A549 (cell line): ENCODE results near the gene LTBP3. TPM values are rescaled to one million over a fixed set of nuclear protein-coding genes. Genes with fewer than 3 reads are reported as not detected.

ENCODE experiments used
- ATAC-seq, 2 experiments: fragments of 200-7000 bp in 1 of 2; fragments of >200 bp in 1 of 2; cut with Nextera tagmentation in 1 of 2; cut with Tn5 transposase in 1 of 2; 3 replicates each; pipeline versions ENCODE4 v1.8.0 to v1.9.1; 2018 to 2020; ENCODE audit warnings: mild to moderate bottlenecking in 1 of 2, moderate library complexity in 1 of 2
- CTCF ChIA-PET: fragments of 300-600 bp; sonication (Branson Sonifier 250); formaldehyde crosslinking; extraction: SDS; loops from one replicate; lab custom pipeline; 2021; ENCODE audit warnings: antibody characterized with exemption, inconsistent platforms; lab: Yijun Ruan, JAX
- POLR2A ChIA-PET: fragments of 350-600 bp; formaldehyde crosslinking; extraction: SDS; loops from one replicate; lab custom pipeline; 2021; ENCODE audit warnings: antibody characterized with exemption, inconsistent platforms; lab: Yijun Ruan, JAX
- DNase-seq, 2 experiments: peaks; one replicate each; pipeline versions ENCODE4 v3.0.0 to v3.0.0-alpha.2; 2011 to 2016; ENCODE audit warnings: low read depth in 1 of 2, low spot score in 1 of 2
- FAIRE-seq: peaks from 2 replicates; lab custom pipeline; 2011; peaks lifted over from hg19 to GRCh38; lab: Jason Lieb, UNC
- H3K27ac ChIP-seq, 2 experiments: fragments of >200 bp; sonication (Bioruptor Twin); formaldehyde crosslinking; 3 replicates each; pipeline ENCODE4 v1.5.1; 2016 to 2017
- H3K4me1 ChIP-seq: fragments of >200 bp; sonication (Bioruptor Twin); formaldehyde crosslinking; 3 replicates; pipeline ENCODE4 v1.6.1; 2016
- H3K4me2 ChIP-seq: fragments of >200 bp; sonication (Bioruptor Twin); formaldehyde crosslinking; 3 replicates; pipeline ENCODE4 v1.6.1; 2016
- H3K4me3 ChIP-seq: fragments of >200 bp; sonication (Bioruptor Twin); formaldehyde crosslinking; 3 replicates; pipeline ENCODE4 v1.5.1; 2016
- H3K9me3 ChIP-seq: fragments of >200 bp; sonication (Bioruptor Twin); formaldehyde crosslinking; 3 replicates; pipeline ENCODE4 v1.6.1; 2016
- BHLHE40 ChIP-seq: IDR thresholded peaks from 2 replicates; pipeline ENCODE4 v1.6.1; 2012; ENCODE audit warnings: low read depth, low read length, inconsistent platforms
- CBX8 ChIP-seq: fragments of 200-600 bp; sonication (generic); IDR thresholded peaks from 2 replicates; pipeline ENCODE4 v1.6.1; 2016
- CEBPB ChIP-seq, 2 experiments: fragments of >200 bp in 1 of 2; sonication (Bioruptor Twin) in 1 of 2; formaldehyde crosslinking in 1 of 2; IDR thresholded peaks; 2 replicates each; pipeline ENCODE4 v1.6.1; 2012 to 2016
- EHF ChIP-seq: fragments of 250-450 bp; sonication (Bioruptor Pico); IDR thresholded peaks from 2 replicates; pipeline ENCODE4 v1.5.0; 2020; ENCODE audit warnings: mild to moderate bottlenecking
- FOXS1 ChIP-seq: fragments of 250-450 bp; sonication (Bioruptor Pico); IDR thresholded peaks from 2 replicates; pipeline ENCODE4 v1.5.0; 2020; ENCODE audit warnings: mild to moderate bottlenecking, moderate library complexity
- GATA3 ChIP-seq: IDR thresholded peaks from 2 replicates; pipeline ENCODE4 v1.6.1; 2012; ENCODE audit warnings: borderline replicate concordance
- HDAC2 ChIP-seq: fragments of 200-600 bp; sonication (generic); IDR thresholded peaks from 2 replicates; pipeline ENCODE4 v1.6.1; 2016
- HOXB5 ChIP-seq: fragments of 250-450 bp; sonication (Bioruptor Pico); IDR thresholded peaks from 2 replicates; pipeline ENCODE4 v1.5.0; 2020; ENCODE audit warnings: mild to moderate bottlenecking, moderate library complexity
- MAFK ChIP-seq: fragments of 450-650 bp; IDR thresholded peaks from 2 replicates; pipeline ENCODE4 v1.6.1; 2014; ENCODE audit not compliant: partially characterized antibody
- MYC ChIP-seq: IDR thresholded peaks from 2 replicates; pipeline ENCODE4 v1.6.1; 2012; ENCODE audit warnings: mild to moderate bottlenecking, inconsistent platforms, low read length, improper control_type of control experiment, borderline replicate concordance
- RCOR1 ChIP-seq: fragments of 150-350 bp; IDR thresholded peaks from 2 replicates; pipeline ENCODE4 v1.6.1; 2014; ENCODE audit warnings: antibody characterized with exemption, low read length, low read depth
- TFCP2L1 ChIP-seq: fragments of 250-450 bp; sonication (Bioruptor Pico); IDR thresholded peaks from 2 replicates; pipeline ENCODE4 v1.5.0; 2021; ENCODE audit warnings: mild to moderate bottlenecking
- ZFP36 ChIP-seq: fragments of 450-650 bp; IDR thresholded peaks from 2 replicates; pipeline ENCODE4 v1.6.1; 2014; ENCODE audit warnings: borderline replicate concordance; ENCODE audit not compliant: partially characterized antibody
- WGBS: methylation state at CpG from one replicate; pipeline ENCODE4 v1.1.6; 2017; ENCODE audit errors: missing lambda C conversion rate; 5-methylcytosine and 5-hydroxymethylcytosine counted together
- polyA plus RNA-seq, 4 experiments: library from polyadenylated mRNA; depleted of rRNA in 3 of 4; stranded (reverse); fragments of >200 nt; fragmentation: RNase III in 1 of 4; extraction: RNeasy Plus Mini Kit Qiagen cat#74134 plus additional on column Dnase treatment in 1 of 4; gene quantifications; 2 replicates in 3 of 4; 3 replicates in 1 of 4; pipeline ENCODE4 v1.2.3, GENCODE V29; 2011 to 2017
- TF ChIP-seq, protein P1 (sequence below): fragments of >200 bp; sonication (Bioruptor Twin); formaldehyde crosslinking; IDR thresholded peaks from 3 replicates; pipeline ENCODE4 v1.5.1; 2016
- TF ChIP-seq, protein P2 (sequence below): fragments of >200 bp; sonication (Bioruptor Twin); formaldehyde crosslinking; IDR thresholded peaks from 3 replicates; pipeline ENCODE4 v1.6.1; 2016
- TF ChIP-seq, protein P3 (sequence below): fragments of 150-350 bp; IDR thresholded peaks from 2 replicates; pipeline ENCODE4 v1.6.1; 2014; ENCODE audit warnings: low read depth, mild to moderate bottlenecking, low read length
- TF ChIP-seq, protein P4 (sequence below): fragments of >200 bp; sonication (Bioruptor Twin); formaldehyde crosslinking; IDR thresholded peaks from 2 replicates; pipeline ENCODE4 v1.6.1; 2016
- TF ChIP-seq, protein P5 (sequence below): IDR thresholded peaks from 2 replicates; pipeline ENCODE4 v1.6.1; 2012
- TF ChIP-seq, protein P6 (sequence below): IDR thresholded peaks from 2 replicates; pipeline ENCODE4 v1.6.1; 2012

The LTBP3 gene
- polyA plus RNA-seq, 2 of the 4 experiments (the other 2 are of a cell fraction) = 28.6 to 123 TPM

DNA sequence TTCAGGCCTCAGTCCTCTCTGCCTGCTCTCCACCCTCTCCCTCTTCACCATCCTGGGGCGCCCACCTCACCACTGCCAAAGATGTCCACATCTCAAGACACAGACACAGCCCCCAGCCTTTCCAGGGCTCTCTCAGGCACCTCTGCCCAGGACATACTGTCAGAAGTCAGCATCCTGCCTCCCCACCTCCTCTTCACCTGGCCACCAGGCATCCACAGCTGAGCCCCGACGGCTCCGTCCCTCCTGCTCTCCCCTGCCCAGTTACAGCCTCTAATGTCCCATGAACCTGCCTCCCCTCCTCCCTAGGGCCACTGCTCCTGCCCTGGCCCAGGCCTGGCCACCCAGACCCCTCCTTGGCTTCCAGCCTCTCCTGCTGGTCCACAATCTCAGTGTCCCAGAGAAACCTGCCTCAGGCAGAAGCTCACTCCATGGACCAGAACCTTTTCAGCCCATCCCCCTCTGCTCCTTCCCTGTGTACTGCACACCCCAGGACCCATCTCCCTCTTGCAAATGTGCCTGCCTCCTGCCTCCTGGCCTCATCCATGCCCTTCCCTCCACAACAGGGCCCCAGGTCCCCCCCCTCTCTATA, 3.2 kb downstream of the LTBP3 start:
- POLR2A ChIA-PET = interaction anchor here (1.0 kb wide), 1 partner anchor 15 kb away, joined by 3 read pairs; the partner anchor contains the start of gene ZNRD2
- H3K27ac ChIP-seq = peak overlapping the region; percentile 94 to 99
- WGBS = 88% methylated on average over 4 of the region's 4 CpGs
- H3K9me3 ChIP-seq = no peaks in the 10 kb centered on the region
- CTCF ChIA-PET = interaction anchor here (0.9 to 8.0 kb wide), 6 partner anchors 13 to 44 kb away, joined by 3 to 148 read pairs (median 6); partner anchors contain the start of genes FAM89B and SCYL1
- DNase-seq (no peak), FAIRE-seq (no peak), ATAC-seq (no peak)
- H3K4me2 ChIP-seq = peak overlapping the region; percentile 98
- H3K4me3 ChIP-seq = no peak overlapping the region
- peaks cover 68% of the 10 kb centered on the region for H3K4me1 ChIP-seq
- TF ChIP-seq, protein P1, sequence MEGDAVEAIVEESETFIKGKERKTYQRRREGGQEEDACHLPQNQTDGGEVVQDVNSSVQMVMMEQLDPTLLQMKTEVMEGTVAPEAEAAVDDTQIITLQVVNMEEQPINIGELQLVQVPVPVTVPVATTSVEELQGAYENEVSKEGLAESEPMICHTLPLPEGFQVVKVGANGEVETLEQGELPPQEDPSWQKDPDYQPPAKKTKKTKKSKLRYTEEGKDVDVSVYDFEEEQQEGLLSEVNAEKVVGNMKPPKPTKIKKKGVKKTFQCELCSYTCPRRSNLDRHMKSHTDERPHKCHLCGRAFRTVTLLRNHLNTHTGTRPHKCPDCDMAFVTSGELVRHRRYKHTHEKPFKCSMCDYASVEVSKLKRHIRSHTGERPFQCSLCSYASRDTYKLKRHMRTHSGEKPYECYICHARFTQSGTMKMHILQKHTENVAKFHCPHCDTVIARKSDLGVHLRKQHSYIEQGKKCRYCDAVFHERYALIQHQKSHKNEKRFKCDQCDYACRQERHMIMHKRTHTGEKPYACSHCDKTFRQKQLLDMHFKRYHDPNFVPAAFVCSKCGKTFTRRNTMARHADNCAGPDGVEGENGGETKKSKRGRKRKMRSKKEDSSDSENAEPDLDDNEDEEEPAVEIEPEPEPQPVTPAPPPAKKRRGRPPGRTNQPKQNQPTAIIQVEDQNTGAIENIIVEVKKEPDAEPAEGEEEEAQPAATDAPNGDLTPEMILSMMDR = no peak
- TF ChIP-seq, protein P2, sequence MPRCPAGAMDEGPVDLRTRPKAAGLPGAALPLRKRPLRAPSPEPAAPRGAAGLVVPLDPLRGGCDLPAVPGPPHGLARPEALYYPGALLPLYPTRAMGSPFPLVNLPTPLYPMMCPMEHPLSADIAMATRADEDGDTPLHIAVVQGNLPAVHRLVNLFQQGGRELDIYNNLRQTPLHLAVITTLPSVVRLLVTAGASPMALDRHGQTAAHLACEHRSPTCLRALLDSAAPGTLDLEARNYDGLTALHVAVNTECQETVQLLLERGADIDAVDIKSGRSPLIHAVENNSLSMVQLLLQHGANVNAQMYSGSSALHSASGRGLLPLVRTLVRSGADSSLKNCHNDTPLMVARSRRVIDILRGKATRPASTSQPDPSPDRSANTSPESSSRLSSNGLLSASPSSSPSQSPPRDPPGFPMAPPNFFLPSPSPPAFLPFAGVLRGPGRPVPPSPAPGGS = no peak

DNA sequence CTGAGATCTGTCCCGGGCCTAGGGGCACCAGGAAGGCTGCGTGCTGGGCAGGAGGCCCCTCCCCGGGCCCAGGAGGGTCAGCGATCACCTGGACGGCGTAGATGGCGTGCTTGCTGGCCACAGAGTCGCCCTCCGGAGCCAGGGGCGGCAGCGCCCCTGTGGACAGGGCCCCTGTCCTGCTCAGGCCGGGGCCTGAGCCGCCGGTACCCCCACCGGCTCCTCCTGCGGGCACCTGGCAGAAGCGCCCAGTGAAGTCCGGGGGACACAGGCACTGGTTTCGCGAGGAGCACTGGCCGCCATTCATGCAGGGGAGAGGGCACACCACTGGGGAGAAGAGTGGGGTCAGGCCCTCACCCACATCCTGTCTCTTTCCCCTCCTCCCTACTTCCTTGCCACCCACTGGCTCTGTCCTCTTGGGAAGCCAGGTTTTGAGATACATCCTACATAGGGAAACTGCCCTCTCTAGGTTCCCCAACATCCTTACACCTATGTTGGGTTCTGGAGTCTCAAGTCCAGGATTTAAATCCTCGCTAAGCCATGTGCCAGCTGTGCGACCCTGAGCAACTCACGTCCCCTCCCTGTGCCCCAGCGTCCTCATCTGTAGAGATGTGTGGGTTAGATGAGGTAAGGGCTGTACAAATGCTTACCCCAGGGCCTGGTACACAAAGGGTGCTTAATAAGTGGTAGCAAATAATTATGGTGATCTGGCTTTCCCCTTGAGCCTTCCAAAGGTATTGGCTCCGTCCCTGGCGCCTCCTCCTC, 3.9 kb downstream of the LTBP3 start:
- no peak for DNase-seq
- no peak for ATAC-seq
- FAIRE-seq = no peak
- Histone ChIP-seq H3K4me3 (no peak overlapping the region), H3K4me1 (peaks cover 61% of the 10 kb centered on the region), H3K4me2 (peak overlapping the region; percentile 98; the same call in 2 of the 3 replicates), H3K27ac (peak overlapping the region; percentile 94 to 99; a peak in 5 of 6 replicates), H3K9me3 (no peaks in the 10 kb centered on the region)
- TF ChIP-seq TFCP2L1 (CRISPR knock-in tag) = no peak
- TF ChIP-seq, protein P3, sequence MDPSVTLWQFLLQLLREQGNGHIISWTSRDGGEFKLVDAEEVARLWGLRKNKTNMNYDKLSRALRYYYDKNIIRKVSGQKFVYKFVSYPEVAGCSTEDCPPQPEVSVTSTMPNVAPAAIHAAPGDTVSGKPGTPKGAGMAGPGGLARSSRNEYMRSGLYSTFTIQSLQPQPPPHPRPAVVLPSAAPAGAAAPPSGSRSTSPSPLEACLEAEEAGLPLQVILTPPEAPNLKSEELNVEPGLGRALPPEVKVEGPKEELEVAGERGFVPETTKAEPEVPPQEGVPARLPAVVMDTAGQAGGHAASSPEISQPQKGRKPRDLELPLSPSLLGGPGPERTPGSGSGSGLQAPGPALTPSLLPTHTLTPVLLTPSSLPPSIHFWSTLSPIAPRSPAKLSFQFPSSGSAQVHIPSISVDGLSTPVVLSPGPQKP = no peak
- TF ChIP-seq, protein P2 = no peak
- no peak for TF ChIP-seq EHF
- TF ChIP-seq HDAC2 = no peak
- TF ChIP-seq HOXB5 (CRISPR knock-in tag) = no peak
- TF ChIP-seq, protein P4, sequence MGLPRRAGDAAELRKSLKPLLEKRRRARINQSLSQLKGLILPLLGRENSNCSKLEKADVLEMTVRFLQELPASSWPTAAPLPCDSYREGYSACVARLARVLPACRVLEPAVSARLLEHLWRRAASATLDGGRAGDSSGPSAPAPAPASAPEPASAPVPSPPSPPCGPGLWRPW = no peak
- no peak for TF ChIP-seq RCOR1
- TF ChIP-seq, protein P1 = no peak
- TF ChIP-seq CBX8 = no peak
- TF ChIP-seq, protein P5, sequence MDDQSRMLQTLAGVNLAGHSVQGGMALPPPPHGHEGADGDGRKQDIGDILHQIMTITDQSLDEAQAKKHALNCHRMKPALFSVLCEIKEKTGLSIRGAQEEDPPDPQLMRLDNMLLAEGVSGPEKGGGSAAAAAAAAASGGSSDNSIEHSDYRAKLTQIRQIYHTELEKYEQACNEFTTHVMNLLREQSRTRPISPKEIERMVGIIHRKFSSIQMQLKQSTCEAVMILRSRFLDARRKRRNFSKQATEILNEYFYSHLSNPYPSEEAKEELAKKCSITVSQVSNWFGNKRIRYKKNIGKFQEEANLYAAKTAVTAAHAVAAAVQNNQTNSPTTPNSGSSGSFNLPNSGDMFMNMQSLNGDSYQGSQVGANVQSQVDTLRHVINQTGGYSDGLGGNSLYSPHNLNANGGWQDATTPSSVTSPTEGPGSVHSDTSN = no peak
- no peak for TF ChIP-seq CEBPB (IDR thresholded peaks at IDR 0.05)
- TF ChIP-seq ZFP36 = no peak
- TF ChIP-seq MAFK = no peak
- TF ChIP-seq, protein P6, sequence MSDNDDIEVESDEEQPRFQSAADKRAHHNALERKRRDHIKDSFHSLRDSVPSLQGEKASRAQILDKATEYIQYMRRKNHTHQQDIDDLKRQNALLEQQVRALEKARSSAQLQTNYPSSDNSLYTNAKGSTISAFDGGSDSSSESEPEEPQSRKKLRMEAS = no peak
- no peak for TF ChIP-seq BHLHE40
- no peak for TF ChIP-seq MYC
- TF ChIP-seq FOXS1 (CRISPR knock-in tag) = no peak
- TF ChIP-seq GATA3 = no peak
- ChIA-PET CTCF (interaction anchor here (1.4 to 8.0 kb wide), 5 partner anchors 12 to 43 kb away, joined by 4 to 148 read pairs (median 9); partner anchors contain the start of genes FAM89B, SCYL1 and ZNRD2), POLR2A (interaction anchor here (0.5 to 1.0 kb wide), 3 partner anchors 16 to 199 kb away, joined by 3 read pairs; partner anchors contain the start of gene ZNRD2)
- 88% methylated on average over 14 of the region's 27 CpGs for WGBS
